HG03095 (cell line): ENCODE results near the gene SPTB.

Source experiments
- ATAC-seq: cut with Tn5 transposase; IDR thresholded peaks from one replicate; pipeline ENCODE4 v1.9.1; 2021; ENCODE audit warnings: moderate library complexity; ENCODE audit not compliant: unreplicated experiment

SPTB gene

DNA sequence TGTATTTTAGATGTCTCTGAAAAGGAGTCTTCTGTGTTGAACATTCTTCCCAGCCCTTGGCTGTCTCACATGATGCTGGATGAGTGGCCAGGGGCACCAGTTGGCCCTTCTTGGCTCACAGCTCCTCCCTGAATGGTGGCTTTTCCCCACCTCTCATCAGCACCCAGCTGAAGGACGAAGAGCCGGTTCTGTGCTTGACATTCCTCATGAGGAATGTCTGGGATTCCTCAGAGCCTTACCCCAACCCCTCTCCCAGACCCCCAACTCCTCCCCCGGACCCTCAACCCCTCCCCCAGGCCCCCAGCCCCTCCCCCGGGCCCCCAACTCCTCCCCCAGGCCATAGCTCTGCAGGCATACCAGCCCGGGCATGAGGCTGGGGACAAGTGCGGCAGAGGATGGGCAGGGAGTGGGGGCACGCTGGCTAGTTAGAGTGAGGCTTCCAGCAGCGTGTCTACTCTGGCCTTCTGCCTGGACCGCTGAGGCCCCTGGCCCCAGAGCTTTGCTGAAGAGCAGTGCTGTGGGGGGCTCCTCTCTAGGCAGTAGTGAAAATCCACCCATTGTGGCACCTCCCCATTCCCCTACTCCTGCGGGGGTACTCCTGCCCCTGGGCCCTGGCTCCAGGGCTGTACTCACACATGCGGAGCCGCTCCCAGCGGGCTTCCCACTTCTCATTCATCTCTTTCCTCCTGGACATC lies 111.2 kb downstream of the SPTB start:
- ATAC-seq: no peak

DNA sequence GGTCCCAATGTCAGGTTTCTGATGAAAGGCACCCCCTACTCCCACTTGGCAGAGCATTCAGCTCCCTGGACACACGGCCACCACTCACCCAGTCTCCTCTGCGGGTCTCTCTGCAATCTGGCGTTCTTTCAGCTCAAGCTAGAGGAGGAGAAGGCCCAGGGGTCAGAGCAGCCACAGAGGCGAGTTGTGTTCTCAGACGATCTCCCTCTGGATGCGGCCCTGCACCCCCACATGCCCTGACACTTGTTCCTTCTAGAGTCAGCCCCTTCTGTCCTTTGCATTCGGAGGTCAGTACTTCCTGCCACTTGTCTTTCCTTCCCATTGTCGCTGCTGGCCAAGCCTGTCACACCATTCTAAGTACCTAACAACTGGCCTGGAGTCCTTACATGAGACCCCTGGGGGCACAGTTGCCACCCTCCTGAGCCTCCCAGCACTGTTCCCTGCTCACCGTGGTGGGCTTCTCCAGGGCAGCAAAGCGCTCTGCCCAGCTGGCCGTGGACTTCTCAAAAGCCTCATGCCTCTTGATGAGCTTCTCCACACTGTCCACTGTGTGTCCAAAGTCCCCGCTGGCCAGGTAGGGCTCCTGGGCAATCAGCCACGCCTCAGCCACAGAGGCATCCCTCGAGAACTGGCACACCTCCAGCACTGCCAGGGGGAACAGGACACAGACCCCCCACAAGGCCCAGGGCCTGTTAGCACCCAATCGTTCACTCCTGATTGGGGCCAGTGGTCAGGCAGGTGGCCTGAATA lies 112.3 kb downstream of the SPTB start:
- no peak for ATAC-seq

DNA sequence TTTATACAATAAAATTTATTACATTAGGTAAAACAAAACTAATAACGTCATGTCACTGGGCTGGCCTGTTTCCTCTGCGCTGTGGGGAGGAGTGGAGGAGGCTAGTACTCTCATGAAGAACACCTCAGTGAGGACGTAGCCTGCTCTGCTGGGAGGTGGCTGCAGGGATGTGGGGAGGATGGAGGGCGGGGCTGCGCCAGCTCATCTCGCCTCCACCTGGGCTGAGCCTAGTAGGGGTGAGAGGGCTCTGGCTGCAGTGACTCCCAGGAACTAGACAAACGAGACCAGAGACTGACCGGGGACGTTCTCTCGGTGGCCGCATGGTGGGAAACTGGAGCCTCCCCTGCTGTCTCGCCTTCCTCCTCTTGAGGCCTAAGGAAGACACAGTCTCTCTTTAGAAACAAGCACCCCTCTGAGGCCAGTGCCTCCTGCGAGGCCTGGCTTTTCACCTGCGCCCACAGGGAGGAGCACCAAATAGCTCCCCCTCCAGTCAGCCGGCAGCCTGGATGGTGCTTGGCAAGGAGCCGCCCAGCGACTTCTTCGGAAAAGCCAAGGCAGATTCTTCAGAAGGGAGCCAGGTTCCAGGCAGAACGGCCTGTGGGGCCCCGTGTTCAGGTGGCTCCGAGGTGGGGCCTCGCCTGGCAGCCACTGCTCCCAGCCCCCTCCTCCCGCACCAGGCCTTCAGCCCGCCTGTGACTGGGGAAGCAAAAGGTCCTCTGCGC lies 113.1 kb downstream of the SPTB start:
- ATAC-seq: no peak

DNA sequence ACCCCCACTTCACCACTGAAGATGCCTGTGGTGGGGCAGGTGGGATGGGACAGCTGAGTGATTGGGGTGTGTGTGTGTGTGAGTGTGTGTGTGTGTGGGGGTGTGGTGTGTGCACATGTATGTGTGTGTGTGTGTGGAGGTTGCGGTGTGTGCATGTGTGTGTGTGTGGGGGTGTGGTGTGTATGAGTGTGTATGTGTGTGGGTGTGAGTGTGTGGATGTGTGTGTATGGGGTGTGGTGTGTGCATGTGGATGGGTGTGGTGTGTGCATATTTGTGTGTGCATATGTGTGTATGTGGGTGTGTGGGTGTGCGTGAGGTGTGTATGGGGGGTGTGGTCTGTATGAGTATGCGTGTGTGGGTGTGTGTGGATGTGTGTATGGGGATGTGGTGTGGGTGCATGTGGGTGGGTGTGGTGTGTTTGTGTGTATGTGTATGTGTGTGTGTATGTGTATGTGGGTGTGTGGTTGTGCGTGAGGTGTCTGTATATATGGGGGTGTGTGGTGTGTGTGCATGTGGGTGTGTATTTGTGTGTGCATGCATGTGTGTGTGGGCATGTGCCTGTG lies 113.9 kb downstream of the SPTB start:
- ATAC-seq: no peak

DNA sequence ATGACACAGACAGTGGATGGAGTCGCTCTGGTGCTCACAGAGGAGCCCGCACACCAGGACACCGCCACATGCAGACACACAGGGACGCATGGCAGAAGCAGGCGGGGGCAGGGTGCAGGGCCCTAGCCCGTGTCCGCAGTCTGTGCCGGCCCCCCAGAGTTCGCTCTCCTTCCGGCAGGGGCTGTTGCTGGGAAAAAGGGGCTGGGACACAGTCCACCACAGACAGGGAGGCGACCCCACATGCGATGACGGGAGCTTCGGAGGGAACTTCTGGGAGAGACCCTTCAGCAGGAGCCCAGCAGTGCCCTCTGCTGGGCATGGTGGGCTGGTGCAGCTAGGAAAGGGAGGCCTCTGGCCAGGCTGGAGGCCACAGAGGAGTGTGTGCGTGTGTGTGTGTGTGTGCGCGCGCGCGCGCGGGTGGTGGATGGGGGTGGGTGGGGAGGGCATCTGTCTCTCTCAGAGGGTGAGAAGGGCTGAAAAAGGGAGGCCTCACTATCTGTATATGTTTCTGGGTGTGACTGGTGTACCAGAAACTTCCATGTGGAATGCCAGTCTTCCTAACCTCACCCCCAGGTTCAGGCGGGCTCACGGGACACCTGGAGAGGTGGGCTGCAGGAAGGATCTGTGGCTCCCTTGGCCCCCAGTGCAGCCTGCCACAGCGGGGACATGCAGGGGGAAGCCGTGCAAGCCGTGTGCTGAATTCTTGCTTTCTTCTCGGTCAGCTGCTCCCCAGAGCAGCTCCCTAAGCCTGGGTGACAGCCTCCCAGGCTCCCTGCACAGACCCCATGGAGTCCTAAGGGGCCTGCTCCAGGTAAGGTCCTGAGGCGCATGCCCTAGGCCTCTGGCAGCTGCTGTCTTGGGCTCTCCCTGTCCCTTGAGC lies 114.8 kb downstream of the SPTB start:
- peak; percentile 52 for ATAC-seq

DNA sequence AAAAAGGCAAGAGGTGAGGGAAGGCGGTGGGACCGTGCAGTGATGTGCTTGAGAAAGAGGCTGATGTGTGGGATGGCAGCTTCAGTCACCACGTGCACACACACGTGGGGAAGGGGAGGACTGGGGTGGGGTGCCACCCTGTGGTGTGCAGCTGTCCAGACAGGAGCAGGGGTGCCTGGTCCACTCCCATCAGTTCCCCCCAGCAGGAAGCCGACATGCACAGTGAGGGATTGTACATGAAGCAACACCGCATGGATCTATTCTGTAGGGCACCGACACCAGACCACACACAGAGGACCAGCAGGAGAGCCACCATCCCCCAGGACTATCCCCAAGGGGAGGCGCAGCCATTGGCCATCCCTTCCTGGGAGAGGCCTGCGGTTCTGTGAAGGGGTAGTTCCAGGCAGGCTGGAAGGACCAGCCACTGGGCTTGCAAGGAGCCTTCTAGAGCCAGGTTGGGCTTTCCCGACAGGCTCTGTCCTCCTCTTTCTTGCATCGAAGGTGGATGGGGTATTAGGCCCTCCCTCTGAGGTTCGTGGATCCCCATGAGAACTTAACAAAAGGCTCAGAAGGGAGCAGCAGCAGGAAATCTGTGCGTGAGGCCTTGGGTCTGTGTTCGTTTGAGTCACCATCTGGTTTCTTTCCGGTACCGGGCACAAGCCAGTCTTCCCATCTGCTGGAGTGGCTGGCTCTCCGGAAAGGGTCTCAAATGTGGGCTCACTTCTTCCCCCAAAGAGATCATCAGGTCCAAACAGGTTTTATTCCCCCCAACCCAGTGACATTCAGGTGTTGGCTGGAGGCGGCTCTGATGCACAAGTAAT lies 115.7 kb downstream of the SPTB start:
- ATAC-seq: no peak

DNA sequence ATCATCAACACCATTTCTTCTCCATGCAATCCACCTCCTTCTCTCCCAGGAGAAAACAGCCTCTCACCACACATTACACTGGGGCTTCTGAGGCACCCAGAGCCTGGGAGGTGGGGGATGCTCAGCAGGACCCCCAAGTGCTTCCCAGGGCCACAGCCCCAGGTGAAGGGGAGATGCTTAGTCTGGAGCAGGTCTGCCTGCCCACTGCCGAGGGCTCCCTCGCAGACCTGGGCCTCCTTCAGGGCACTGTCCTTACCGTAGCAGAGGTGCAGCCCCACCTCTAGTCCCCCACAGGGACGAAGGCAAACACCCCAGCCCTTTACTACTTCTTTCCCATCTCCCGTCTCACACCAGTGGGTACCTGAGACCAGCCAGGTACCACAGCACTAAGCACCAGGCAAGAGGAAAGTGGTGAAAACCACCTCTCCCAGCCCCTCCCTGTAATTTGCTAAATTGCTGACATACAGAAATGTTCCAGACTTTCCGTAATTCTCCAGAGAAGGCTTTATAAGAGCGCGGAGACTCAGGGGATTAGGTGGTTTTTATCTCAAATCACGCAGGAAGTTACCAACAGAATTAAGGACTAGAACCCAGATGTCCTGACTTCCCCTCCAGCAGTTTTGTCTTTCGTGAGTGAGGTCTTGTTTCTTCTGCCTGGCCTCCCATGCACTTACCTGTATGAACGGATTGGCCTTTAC lies 116.5 kb downstream of the SPTB start:
- ATAC-seq: no peak

DNA sequence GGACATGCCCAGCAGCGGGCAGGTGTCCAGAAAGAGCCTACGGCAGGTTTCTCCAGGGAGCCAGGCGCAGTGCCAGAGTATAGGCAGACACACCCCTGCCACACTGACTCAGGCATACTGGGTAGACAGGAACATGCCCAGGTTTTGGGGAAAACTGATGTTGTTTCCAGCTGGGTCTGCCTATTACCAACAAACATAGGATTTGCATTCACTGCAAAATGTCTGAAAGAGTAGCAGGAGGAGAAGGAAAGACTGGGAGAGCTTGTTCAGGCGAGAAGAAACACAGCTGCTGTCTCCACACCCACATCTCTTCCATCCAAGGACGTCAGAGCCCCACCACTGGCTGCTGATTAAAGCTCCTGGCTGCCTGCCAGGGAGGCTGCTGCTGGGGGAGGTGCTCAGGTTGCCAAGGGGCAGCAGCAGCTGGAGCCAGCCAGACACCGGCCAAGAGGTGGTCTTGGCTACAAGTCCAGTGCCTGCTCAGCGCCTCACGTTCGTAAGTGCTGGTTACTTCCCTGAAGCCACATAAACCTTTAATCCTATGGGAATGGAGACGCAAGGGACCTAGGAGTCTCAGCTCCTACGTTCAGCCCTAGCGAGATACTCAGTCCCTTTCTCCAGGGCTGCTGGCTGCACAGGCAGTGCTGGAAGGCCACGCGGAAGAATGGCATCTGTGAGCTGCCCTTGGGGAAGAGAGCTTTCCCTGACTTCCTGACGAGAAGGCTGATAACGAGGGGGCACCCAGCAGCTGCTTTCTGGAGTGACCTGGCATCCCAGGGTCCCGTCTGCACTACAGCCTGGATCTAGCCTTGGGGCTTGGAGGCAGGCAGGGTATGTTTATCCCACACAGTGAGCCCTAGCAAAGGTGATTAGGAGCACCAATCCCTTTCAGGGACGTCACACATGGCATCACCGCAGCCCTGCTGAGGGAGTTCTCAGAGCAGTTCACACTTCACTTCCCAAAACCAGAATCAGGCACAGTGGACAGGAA lies 117.4 kb downstream of the SPTB start:
- ATAC-seq: no peak

DNA sequence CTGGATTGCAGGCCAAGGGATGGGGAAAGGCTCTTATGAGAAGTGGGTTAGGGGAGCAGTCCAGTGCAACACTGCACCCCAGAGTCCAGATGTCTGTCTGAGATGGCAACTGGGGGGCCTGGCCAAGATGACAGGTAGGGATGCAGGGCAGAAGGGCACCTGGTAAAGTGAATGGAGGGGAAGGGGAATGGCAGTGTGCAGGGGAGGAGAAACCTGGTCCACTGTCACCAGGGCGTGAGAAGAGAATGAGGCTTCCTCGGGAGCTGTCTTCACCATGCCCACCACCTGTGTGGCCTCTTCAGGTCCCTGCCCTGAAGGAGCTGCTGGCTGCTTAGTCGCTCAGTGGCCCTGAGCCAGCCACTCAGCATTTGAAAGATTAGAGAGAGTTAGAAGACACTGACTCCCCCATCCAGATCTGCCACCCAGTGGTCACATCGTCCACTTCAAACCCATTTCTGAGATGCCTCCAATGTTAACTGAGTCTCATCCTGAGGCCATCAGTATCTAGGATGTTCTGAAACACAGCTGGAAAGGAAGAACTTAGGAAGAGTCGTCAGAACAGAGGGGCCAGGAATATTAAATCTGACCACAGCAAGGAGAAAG lies 118.2 kb downstream of the SPTB start:
- no peak for ATAC-seq

DNA sequence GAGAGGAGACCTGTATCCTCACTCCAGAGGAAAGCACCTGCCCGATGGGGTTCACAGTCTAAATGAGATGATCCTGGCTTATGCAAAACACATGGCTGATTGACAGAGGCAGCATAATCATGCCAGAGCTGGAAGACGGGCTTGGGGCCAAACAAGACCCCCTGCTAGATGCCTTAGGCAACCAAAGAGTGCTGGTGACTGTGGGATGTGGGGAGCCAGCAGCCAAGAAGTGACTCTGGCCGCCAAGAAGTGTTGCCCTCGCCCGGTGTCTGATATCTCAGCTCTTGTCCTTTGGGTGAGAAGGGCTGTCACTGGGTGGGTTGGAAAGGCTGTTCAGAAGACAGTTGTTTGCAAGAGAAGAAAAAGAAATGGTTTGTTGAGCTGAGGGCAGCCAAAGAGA lies 118.8 kb downstream of the SPTB start:
- no peak for ATAC-seq

DNA sequence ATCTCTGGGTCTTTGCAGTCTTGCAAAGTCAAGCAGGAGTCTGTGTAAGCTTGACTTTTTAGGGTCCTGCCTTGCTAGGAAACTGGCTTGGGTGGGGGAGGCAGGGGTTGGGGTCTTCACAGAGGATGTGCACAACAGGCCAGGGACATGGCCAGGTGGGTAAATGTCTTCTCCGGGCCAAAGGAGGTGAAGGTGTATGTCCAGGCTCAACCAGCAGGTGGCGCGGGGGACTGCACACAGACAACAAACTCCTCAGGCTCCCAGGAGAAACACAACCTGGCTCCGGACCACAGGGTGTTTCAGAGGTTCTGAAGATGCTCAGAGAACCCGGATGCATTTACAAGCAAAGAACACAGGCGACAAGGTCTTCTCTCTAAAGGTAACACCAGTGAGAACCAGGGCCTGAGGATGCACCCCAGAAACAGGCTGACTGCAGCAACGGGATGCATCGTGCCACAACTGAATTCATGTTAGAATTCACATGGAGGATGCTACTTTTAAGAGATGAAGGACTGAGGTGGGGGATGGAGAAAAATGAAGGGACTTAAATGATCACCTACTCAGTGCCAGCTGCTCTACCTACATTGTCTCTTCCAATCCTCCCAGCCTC lies 119.5 kb downstream of the SPTB start:
- ATAC-seq: no peak

DNA sequence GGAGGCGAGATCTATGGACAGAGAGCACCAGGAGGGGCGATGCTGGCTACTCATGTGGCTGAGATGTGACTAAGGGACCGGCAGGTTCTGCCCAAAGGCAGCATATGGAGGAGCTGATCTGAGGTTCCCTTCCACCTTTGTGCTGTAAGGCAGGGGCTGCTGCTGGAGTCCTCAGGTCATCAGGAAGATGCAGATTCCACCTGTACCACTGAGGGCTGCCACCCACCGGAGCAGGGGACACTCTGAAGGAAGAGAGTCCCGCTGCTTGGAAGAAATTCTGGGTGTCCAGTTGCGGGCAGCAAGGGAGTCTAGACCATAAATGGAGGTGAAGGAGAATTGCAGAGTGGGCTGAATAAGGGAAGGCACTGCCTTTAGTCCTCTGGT lies 120.2 kb downstream of the SPTB start:
- no peak for ATAC-seq

DNA sequence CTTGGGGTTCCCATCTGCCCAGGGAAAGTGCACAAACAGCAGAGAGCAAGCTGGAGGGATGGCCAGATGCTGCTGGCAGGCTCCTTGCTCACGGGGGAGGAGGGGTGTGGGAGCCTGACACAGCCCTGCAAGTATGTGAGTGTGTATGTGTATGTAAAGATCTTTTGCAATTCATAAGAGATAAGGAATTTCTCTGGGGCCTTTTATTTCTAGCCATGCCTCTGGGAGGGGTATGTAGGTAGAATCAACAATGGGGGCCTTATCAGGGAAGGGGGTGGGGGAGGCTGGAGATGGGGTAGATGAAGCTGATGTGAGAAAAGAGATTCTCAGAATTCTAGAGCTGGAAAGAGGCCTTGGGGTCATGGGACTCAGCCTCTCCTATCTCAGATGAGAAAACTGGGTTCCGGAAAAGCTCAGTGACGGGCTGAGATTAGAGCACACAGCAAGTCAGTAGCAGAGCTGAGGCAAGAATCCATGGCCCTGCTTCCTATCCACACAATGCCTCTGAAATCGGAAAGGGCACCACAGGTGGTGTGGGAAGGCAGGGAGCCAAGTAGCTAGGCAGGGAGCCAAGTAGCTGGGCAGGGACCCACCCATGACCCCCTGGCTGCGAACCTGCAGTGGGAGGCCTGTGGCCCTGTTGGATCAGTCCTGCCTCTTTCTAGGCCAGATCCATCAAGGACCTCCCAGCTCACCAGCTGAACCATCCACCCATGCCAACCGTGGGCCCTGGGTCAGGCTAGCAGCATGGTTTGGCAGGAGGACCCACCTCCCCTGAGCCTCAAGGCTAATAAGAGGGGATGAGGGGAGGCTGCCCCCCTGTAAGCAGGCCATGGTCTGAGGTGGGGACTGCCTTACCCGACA lies 120.8 kb downstream of the SPTB start:
- no peak for ATAC-seq

DNA sequence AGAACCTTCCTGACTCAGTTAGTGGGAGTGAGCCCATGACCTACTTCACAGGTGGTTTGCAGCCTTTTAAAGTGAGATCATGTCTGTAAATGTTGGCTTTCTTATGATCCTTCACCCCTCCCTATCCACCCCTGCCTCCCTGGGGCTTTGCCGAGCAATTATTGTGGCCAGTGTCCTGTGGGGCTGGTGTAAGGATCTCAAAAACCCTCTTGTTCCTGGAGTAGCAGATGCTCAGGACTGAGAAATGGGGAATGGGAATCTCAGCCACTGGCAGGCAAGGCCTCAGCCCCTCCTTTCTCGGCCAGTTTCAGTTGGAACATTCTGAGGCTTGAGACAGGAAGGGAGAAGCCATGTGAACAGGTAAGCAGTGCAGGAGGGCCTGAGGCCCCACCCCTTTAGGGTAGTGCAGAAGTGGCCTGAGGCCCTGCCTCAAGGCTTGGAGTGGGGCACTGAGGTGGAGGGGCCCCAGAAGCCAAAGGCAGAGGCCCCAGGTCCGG lies 121.6 kb downstream of the SPTB start:
- no peak for ATAC-seq

DNA sequence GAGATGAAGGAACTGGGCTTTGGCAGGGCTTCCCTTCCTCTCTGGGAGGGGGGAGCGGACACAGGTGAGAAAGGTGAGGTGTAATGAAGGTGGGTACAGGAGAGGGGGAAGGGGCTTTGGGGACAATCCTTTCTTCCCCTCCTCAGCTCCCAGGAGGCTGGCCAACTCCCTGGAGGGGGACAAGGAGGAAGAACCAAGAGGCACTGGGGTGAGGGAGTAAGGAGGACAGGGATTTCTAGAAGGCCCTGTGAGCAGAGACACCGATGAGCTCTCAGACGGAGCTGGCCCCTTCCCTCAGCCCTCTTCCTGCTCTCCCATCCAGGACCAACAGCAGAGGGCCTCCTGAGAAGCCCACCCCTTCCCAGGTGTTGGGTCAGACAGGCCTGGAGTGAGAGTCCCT lies 122.1 kb downstream of the SPTB start:
- ATAC-seq: no peak

DNA sequence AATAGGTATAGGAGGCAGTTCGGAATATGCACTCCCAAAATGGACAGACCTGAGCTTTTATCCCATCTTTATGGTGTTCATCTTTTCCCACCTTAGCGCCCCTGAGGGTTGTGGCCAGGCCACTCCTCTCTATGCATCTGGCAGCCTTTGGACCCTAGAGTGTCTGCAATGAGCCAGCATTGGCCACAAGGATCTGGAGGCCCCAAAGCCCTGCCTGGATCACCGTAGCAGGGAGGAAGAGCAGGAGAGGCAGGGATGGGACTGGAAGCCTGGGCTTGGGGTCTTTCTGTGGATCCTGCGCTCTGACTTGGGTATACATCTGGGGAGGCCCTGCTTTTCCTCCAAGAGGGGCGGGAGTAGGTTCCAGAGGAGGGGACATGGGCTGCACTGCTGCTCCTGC lies 123.0 kb downstream of the SPTB start:
- ATAC-seq: no peak
